ENCODE data around the gene STAB2.

DNA sequence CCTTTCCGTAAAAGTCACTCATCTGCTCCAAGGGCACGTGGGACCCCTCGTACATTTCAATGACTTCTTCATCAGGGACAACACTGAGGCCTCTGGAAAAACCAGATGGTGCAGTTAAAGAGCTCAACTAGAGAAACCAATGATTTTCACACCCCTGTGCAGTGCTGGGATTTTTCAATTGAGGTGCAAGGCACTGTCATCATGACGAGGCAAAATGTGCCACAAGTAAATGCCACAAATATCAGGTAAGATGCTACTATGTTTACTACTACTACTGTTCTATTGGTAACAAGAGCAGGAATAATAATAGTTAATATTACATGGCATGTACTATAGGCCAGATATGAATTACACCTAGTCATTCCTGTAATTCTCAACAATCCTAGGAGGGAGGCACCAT is 211.5 kb downstream of the STAB2 start:
- TF ChIP-seq TAF1 (IDR thresholded peaks at IDR 0.05; ENCODE audit: borderline replicate concordance, insufficient read depth, low read length): no peak
- TF ChIP-seq, protein P1, sequence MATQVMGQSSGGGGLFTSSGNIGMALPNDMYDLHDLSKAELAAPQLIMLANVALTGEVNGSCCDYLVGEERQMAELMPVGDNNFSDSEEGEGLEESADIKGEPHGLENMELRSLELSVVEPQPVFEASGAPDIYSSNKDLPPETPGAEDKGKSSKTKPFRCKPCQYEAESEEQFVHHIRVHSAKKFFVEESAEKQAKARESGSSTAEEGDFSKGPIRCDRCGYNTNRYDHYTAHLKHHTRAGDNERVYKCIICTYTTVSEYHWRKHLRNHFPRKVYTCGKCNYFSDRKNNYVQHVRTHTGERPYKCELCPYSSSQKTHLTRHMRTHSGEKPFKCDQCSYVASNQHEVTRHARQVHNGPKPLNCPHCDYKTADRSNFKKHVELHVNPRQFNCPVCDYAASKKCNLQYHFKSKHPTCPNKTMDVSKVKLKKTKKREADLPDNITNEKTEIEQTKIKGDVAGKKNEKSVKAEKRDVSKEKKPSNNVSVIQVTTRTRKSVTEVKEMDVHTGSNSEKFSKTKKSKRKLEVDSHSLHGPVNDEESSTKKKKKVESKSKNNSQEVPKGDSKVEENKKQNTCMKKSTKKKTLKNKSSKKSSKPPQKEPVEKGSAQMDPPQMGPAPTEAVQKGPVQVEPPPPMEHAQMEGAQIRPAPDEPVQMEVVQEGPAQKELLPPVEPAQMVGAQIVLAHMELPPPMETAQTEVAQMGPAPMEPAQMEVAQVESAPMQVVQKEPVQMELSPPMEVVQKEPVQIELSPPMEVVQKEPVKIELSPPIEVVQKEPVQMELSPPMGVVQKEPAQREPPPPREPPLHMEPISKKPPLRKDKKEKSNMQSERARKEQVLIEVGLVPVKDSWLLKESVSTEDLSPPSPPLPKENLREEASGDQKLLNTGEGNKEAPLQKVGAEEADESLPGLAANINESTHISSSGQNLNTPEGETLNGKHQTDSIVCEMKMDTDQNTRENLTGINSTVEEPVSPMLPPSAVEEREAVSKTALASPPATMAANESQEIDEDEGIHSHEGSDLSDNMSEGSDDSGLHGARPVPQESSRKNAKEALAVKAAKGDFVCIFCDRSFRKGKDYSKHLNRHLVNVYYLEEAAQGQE (IDR thresholded peaks at IDR 0.05; ENCODE audit: insufficient read depth in 1 of 2, low read depth in 2 of 2, low read length in 2 of 2): no peak
